GM21576 (cell line): Measurements from ENCODE around the gene PINK1.
"Not testable (repeated sequence)": the region's sequence is repeated elsewhere in the genome, so short reads cannot be mapped to it uniquely, and the experiment has no call there.

Experiments used
- ATAC-seq: cut with Tn5 transposase; IDR thresholded peaks from one replicate; pipeline ENCODE4 v1.9.1; 2021; ENCODE audit warnings: mild to moderate bottlenecking, moderate library complexity; ENCODE audit not compliant: unreplicated experiment

The PINK1 gene

DNA sequence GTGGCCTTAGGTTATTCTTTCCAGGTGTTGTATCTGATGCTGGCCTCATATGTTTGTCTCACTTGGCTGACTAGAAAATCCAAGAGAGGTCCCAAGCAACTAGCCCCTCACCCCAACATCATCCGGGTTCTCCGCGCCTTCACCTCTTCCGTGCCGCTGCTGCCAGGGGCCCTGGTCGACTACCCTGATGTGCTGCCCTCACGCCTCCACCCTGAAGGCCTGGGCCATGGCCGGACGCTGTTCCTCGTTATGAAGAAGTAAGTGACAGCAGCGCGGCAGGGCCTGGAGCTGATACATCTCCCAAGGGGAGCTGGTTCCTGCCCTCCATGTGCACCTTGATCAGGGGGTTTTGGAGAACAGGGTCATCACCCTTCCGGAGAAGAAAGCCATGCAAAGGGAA, 11.2 kb downstream of the PINK1 start:
- no peak for ATAC-seq

DNA sequence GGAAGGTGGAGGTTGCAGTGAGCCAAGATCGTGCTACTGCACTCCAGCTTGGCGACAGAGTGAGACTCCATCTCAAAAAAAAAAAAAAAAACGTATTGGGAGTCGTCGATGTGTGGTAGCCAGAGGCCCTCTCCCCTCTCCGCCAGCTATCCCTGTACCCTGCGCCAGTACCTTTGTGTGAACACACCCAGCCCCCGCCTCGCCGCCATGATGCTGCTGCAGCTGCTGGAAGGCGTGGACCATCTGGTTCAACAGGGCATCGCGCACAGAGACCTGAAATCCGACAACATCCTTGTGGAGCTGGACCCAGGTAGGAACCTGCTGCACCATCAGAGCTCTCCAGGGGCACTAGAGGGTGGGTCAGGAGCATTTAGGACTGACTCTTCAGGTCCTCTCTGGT, 12.2 kb downstream of the PINK1 start:
- no peak for ATAC-seq

DNA sequence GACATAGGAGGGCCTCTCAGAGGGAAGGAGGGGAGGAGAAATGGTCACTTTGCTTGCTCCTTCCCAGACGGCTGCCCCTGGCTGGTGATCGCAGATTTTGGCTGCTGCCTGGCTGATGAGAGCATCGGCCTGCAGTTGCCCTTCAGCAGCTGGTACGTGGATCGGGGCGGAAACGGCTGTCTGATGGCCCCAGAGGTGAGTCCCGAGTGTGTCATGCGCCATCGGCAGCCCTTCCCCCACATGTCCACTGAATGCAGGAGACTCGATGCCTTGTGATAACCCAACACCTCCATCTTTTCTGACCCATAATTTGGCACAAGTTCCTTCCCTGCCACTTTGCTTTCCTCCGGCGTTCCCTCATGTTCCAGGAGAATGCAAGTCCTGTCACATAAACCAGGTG, 15.2 kb downstream of the PINK1 start:
- ATAC-seq: no peak

DNA sequence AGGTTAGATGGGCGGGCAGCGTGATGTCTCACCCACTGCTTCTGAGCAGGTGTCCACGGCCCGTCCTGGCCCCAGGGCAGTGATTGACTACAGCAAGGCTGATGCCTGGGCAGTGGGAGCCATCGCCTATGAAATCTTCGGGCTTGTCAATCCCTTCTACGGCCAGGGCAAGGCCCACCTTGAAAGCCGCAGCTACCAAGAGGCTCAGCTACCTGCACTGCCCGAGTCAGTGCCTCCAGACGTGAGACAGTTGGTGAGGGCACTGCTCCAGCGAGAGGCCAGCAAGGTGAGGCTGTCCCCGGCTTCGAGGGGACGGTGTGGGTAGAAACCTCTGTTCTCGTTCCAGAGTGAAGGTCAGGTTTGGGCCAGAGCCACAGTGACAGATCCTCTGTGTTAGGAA, 15.7 kb downstream of the PINK1 start:
- ATAC-seq: no peak

DNA sequence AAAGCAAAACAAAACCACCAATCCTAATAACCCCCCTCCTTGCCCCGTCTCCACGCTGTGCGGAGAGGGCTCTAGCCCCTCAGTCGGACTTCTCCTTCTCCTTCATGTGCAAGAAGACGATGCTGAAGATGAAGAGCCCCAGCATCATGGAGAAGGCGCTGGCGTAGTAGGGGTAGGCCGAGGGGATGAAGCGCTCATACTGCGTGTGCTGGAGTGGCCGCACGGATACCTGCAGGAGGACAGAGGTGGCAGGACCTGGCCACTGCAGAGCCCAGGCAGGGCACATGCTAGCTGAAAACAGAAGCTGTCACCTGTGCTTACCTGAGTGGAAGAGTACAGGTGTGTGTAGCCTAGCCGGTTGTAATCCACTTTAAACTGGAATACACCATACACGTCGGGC, 19.0 kb downstream of the PINK1 start:
- ATAC-seq: no peak

DNA sequence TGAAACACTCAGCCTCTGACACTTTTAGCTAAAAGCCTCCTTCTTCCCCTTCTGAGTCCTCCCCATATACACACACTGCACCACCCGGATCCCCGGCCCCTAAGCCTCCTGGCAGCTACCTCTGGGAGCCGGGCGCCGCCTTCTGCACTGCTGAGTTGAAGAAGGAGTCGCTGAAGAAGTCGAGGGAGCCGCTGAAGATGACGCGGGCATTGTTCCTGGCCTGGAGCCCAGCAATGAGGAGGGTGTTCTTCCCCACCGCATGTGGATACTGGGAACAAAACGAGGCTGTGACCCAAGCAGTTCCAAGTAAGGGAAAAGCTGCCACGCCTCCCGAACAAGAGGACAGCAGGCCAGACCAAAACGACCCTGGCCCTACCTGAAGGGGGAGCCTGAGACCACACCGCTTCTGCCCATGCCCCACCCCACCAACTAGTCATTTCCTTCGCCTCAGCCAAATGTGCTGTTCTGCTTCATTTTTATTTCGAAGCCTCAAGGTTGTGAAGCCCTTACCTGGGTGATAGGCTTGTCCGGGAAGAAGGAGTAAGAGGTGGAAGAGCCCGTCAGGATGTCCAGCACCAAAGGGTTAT, 20.9 kb downstream of the PINK1 start:
- no peak for ATAC-seq

DNA sequence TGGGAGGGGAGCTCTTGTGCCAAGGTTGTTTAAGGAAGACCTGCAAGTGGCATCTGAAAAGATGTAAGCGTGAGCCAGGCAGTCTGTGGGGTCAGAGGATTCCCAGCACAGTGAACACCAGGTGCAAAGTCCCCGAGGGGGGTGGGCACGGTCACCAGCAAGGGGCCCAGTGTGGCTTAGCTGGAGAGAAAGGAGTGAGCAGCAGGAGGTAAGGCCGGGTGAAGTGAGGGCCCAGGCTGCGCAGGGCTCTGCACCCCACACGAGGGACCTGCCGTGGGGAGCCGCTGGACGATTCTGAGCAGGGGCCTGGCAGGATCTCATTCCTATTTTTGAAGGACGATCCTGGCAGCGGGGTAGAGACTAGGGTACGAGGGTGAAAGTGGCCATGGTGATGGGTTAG, 23.8 kb downstream of the PINK1 start:
- ATAC-seq: no peak

DNA sequence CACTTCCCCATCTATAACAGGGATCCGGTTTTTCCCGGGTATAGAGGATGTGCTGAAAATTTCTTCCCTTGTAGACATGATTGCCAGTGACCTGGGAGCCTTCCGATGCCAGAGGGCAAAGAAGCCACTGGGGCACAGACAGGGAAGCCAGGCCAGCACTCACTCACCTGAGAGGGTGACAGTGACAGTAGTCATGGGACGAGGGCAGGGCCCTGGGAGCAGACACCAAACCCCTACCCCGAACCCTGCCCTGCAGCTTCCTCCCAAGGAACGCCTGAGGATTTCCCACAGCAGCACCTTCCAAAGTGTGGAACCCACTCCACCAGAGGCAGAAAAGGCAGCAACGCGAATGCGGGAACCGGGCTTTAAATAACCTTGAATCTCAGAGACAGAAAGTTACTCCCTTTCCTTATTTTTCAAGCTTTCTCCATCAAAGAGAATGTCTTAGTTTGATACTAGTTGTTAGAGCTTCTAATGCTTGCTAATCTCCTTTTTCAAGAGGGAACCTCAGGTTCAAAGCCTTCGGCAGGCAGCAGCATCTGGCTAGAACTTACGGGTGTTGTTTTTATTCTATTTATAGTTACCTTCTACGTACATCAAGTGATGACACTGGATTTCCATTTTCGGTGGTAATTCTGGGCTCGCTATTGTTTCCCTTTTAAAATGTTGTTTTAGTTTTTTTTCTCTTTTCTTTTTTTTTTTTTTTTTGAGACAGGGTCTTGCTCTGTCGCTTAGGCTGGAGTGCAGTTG, 25.1 kb downstream of the PINK1 start:
- no peak for ATAC-seq

DNA sequence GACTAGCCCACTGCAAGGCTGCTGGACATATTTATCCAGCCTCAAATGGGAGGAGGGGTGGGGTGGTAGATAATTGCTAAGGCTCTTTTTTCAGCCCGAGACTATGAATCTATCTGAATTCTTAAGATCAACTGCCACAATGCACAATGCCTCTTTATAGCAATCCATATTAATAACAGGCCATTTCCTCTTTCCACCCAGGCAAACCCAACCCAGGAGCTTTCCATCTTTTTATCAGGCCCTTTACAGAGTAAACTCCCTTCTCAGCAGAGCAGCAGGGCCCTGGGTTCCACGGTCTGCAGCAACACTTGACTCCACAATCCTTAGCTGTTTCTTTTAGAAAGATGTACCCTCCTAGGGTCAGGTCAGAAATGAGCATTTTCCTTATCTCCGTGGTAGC, 27.1 kb downstream of the PINK1 start:
- no peak for ATAC-seq

DNA sequence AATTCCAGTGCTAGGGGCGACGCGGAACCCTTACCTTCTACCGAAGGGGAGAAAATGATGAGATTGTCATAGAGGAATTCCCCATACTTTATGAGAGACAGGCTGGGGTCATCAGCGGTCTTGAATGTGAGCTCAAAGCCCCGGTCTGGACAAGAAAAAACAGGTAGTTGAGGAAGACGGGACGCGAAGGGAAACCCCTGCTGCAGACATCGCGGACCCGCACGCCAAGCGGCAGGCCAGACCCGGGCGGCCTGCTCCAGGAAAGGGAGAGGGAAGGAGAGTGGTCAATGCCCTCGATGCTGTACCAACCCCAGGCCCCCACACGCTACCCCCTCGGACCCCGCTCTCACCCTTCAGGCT, 27.6 kb downstream of the PINK1 start:
- peak; percentile 2 for ATAC-seq

DNA sequence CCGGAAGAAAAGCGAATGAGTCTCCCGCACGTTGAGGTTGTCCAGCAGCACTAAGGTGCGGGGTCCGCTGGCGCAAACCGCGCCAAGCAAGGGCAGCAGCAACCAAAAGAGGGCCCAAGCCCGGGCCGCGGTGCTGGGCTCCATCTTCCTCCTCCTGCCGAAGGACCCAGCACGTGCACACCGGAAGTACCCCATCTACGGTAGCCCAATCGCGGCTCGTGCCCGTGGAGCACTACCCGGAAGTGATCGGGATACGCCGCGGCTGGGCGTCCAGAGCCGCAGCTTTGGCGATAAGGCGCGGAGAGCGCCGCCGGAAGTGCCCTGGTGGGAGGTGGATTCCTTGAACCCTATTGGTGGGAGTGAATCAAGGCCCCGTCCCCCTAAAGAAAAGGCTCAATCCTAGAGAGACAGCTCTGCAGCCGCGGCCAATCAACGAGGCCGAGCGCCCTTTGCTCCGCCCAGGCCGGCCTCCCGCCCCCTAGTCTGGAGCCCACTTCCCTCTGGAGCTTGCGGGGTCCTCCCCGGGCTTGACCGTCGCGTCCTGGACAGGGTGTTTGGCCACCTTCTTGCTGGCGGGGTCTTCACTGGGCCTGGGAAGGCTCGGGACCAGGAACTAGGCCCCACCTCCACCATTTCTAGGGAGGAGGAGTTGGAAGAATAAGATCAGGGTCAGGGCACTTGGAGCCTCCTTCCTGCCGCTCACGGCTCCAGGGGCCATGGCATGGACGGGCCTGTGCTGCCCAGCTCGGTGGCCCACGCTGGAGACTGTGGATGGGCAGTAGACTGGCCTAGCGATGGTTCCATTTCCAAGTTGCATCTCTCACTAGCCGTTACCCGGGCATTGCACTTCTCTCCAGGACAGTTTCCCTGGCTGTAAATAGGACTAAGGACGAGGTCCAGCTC, 28.2 kb downstream of the PINK1 start, which contains the start of gene DDOST:
Gene DDOST (minus strand): TSS at position 163 of the 903 bp plus-strand sequence. CDS start 19 bp downstream, at position 144.
- ATAC-seq: peak; percentile 94

DNA sequence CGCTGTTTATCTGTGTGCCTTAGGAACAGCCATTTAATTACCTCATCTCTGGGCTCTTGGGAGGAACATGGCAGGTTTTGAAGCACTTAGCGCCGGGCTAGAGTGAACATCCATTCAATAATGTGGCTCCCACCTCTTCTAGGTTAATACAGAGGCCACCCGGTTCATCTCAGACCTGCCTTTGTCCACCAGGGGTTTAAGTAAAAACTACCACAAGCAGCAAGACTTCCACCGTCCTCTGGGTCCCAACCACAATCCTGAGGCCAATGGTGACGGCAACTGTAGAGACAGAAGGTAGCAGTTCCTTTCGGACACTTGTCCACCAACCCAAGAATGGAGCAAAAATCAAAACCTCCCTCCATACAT, 28.8 kb downstream of the PINK1 start:
- no peak for ATAC-seq

DNA sequence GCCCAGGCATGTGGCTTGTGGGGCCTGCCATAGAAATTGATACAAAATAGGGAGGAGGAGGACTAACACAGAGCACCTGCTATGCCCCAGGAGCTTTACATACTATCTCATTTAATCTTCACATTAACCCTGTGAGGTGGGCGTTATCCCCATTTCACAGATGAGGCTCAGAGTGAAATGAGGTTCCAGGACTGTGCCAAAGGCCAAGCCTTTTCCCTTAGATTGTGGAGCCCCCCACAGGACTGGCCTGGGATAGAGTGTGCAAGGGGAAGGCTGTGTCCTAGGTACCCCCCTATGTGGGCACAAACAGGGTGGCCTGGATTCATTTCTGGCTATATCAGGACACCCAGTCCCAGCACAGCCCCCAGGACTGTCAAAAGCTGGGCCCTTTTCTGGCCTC, 30.1 kb downstream of the PINK1 start:
- ATAC-seq: no peak

DNA sequence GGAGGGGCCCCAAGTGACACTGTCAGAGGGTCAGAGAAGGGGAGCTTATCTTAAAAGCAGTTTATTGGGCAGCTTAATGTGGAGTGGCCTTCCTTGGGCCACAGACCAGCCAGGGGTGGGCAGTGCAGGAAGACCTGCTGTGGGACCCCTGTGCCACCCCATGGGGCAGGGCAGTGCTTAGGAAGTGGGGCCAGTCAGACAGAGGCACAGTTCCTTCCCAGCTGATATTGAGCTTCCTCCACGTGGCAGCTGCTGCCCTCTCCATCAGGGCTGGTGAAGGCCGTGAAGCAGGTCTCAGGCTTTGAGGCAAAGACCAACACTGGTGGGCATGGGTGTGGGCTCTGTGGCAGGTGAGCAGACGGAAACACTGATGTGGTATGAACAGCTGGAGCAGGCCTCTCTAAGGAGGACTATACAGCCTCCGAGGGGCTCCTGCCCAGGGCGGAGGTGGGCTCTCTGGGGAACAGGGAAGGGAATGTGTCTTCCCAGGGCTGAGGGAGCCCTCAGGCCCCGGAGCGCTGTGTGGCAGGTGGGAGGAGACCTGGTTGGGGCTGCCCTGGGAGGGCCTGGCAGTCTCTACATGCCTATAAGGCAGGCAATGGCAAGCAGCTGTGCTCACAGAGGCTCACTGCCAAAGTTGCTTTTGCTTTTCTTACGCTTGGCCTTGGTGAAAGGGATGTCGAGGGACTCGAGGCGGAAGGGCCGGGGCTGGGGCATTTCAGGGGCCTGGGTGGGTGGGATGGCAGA, 30.9 kb downstream of the PINK1 start:
- ATAC-seq: no peak

DNA sequence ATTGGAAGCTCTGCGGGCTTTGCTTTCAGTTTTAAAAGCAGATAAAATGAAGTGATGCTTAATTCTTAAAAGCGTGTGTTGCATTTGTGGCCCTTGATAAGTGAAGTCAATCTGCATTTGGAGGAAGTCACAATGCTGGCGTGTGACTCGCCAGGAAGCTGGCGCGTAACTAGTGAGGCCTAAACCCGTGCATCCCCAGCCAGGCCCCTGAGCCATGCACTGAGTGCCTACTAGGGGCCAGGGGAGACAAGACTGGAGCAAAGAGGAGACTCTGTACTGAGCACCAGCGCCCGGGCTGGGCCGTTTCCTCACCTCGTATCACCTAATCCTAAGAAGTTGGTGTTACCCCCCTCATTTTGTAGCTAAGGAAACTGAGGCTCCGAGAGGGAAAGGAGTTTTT, 32.5 kb downstream of the PINK1 start:
- ATAC-seq: no peak

DNA sequence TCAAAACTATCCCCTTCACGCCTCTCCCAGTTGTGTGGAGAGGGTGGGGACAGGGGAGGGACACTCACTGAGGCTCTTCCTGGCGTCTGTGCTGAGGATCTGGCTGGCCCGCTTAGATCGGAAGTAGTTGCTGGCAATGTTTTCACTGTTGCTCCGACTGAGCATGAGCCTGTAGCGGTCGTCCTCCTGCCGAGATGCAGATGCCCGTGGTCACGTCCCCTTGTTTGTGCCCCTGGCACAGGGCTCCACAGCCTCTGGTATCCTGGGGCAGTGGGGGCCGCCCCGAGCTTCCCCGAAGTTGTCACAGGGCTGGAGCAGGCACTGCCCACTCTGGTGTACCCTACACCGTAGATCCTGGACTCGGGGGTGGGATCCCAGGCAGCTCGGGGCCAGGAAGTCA, 32.9 kb downstream of the PINK1 start:
- ATAC-seq: no peak

DNA sequence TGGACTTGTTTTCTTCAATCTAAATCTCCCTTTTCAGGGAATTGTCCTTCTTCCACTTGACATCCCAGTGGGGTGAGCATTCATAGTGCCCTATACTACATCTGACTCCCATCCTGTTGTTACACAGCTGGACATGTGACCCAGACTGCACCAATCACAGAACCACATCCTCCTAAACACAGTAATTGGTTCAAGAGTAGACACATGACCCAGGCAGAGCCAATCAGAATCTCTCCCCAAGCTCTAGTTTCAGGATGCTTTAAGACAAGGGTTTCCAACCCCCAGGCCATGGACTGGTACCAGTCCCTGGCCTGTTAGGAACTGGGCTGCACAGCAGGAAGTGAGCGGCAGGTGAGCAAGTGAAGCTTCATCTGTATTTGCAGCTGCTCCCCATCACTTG, 33.5 kb downstream of the PINK1 start:
- ATAC-seq: no peak

DNA sequence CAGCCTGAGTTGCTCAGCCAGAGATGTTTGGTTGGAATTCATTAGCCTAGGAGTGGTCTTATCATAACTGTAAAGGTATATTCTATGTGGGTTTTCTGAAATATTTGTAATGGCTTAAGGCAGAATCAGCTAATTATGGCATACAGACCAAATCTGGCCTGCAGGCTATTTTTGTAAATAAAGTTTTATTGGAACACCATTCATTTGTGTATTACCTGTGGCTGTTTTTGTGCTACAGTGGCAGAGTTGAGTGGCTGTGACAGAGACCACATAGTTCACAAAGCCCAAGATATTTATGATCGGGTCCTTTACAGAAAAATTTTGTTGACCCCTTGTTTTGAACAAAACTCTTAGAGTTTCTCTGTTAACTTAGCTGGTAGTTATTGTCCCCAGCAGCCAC, 35.3 kb downstream of the PINK1 start:
- no peak for ATAC-seq

DNA sequence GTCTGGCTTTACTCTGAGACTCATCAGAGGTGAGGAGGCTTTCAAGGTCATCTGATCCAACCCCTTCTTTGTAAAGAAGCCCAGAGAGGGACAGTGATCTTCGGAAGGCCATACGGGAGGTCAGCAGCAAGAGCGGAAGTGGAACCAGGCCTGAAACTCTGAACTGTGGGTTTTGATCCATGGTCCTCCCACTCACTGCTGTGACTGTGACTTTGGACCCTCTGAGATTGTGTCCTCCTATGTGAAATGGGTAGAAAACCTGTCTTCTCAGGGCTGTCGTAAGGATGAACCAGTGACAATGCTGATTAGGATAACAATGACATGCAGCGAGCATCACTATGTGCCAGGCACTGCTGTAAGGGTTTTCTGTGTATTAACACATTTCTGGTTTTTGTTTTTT, 37.7 kb downstream of the PINK1 start:
- no peak for ATAC-seq

DNA sequence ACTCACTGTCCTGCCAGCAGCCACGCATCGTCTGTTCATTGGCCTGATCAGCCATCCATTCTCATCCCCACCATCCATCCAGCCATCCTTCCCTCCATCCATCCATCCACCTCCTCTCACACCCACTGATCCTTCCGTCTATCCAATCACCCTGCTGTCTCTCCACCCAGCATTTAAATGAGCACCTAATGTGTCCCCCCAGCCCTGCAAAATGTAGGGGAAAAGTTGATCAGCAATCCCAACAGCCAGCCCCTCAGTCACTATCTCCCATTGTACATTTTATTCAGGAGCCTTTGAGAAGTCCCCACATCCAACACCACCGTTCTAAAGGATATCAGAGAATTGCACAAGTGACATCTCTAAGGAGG, 39.0 kb downstream of the PINK1 start:
- no peak for ATAC-seq

DNA sequence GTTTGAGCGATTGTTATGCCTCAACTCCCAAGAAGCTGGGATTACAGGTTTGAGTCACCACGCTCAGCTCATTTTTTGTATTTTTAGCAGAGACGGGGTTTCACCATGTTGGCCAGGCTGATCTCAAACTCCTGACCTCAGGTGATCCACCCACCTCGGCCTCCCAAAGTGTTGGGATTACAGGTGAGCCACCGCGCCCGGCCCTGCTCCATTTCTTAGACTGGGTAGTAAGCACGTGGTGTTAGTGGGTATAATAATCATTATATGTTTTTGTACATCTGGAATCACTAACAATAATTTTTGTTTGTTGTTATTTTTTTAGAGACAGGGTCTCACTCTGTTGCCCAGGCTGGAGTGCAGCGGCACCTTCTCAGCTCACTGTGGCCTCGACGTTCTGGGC, 40.4 kb downstream of the PINK1 start:
- ATAC-seq: not testable (repeated sequence)
